Keratinocyte (primary cell): Measurements from ENCODE around the gene ZNF664. TPM values are rescaled to one million over a fixed set of nuclear protein-coding genes. Genes with fewer than 3 reads are reported as not detected.
A peak's percentile ranks its signal among the peaks of the same experiment; 100 is the strongest.

Source experiments
- DNase-seq: peaks from one replicate; pipeline ENCODE4 v3.0.0-alpha.2; 2011; ENCODE audit warnings: low read depth, missing footprints, low spot score
- FAIRE-seq: peaks from 2 replicates; lab custom pipeline; 2011; peaks lifted over from hg19 to GRCh38; lab: Jason Lieb, UNC
- H2AFZ ChIP-seq: 2 replicates; pipeline ENCODE4 v1.6.0; 2012; ENCODE audit warnings: low read length, control low read depth, inconsistent platforms; ENCODE audit not compliant: control insufficient read depth
- H3K27ac ChIP-seq: 2 replicates; pipeline ENCODE4 v1.5.1; 2011; ENCODE audit warnings: low read length; ENCODE audit not compliant: control insufficient read depth, insufficient read depth
- H3K27me3 ChIP-seq: 3 replicates; pipeline ENCODE4 v1.6.0; 2011; ENCODE audit warnings: low read length; ENCODE audit not compliant: control insufficient read depth, insufficient read depth; ENCODE audit errors: extremely low read depth
- H3K36me3 ChIP-seq, 2 experiments: 2 replicates in 1 of 2; 3 replicates in 1 of 2; pipeline ENCODE4 v1.5.1; 2011; ENCODE audit warnings: low read length in 2 of 2, mild to moderate bottlenecking in 1 of 2; ENCODE audit not compliant: control insufficient read depth in 2 of 2, insufficient read depth in 2 of 2; ENCODE audit errors: extremely low read depth in 1 of 2
- H3K4me1 ChIP-seq: 3 replicates; pipeline ENCODE4 v1.5.1; 2011; ENCODE audit warnings: low read length; ENCODE audit not compliant: control insufficient read depth, insufficient read depth; ENCODE audit errors: extremely low read depth
- H3K4me2 ChIP-seq: 3 replicates; pipeline ENCODE4 v1.6.0; 2011; ENCODE audit warnings: low read depth, low read length; ENCODE audit not compliant: control insufficient read depth, insufficient read depth; ENCODE audit errors: extremely low read depth
- H3K4me3 ChIP-seq, 3 experiments: fragments of 200-600 bp in 1 of 3; sonication (generic) in 1 of 3; 2 replicates in 2 of 3; 3 replicates in 1 of 3; pipeline ENCODE4 v1.5.1; 2011 to 2016; ENCODE audit warnings: low read length in 3 of 3, mild to moderate bottlenecking in 3 of 3, control low read depth in 2 of 3, inconsistent platforms in 1 of 3, low read depth in 1 of 3, mixed read lengths in 1 of 3, mixed run types in 1 of 3, moderate library complexity in 1 of 3; ENCODE audit not compliant: control insufficient read depth in 2 of 3, insufficient read depth in 2 of 3; ENCODE audit errors: extremely low read depth in 1 of 3
- H3K79me2 ChIP-seq: 2 replicates; pipeline ENCODE4 v1.6.0; 2012; ENCODE audit warnings: low read length; ENCODE audit not compliant: control insufficient read depth, insufficient read depth
- H3K9ac ChIP-seq: 3 replicates; pipeline ENCODE4 v1.6.0; 2011; ENCODE audit warnings: low read length; ENCODE audit not compliant: control insufficient read depth, insufficient read depth; ENCODE audit errors: extremely low read depth
- H3K9me1 ChIP-seq: 3 replicates; pipeline ENCODE4 v1.6.0; 2011; ENCODE audit warnings: low read length; ENCODE audit not compliant: control insufficient read depth, insufficient read depth; ENCODE audit errors: extremely low read depth
- H3K9me3 ChIP-seq: 2 replicates; pipeline ENCODE4 v1.5.1; 2012; ENCODE audit warnings: low read depth, low read length; ENCODE audit not compliant: control insufficient read depth
- H4K20me1 ChIP-seq: 3 replicates; pipeline ENCODE4 v1.6.0; 2011; ENCODE audit warnings: low read length; ENCODE audit not compliant: control insufficient read depth, insufficient read depth; ENCODE audit errors: extremely low read depth
- EZH2 ChIP-seq: IDR thresholded peaks from one replicate; pipeline ENCODE4 v1.6.1; 2012; ENCODE audit warnings: inconsistent platforms, mild to moderate bottlenecking, low read length, moderate library complexity
- dilution Hi-C: fragments of 300-500 bp; cut with MboI; formaldehyde crosslinking; loops from one replicate; pipeline ENCODE4 v1.7.0; 2020; ENCODE audit warnings: low sequenced_read_pairs; ENCODE audit not compliant: extremely low pct_ligation_motif_present
- polyA plus RNA-seq, 5 experiments: library from polyadenylated mRNA; depleted of rRNA in 3 of 5; stranded (reverse) in 3 of 5; stranded (forward) in 1 of 5; unstranded in 1 of 5; fragments of >200 nt; gene quantifications; 1 replicate in 1 of 5; 2 replicates in 3 of 5; 3 replicates in 1 of 5; pipeline versions ENCODE4 v1.2.1 to v1.2.3, GENCODE V29; 2011 to 2012; ENCODE audit warnings: missing spikeins in 2 of 5, low read depth in 1 of 5, low replicate concordance in 1 of 5
- TF ChIP-seq, protein P1 (sequence below), 3 experiments: IDR thresholded peaks in 1 of 3; conservative IDR thresholded peaks in 1 of 3; optimal IDR thresholded peaks in 1 of 3; 2 replicates in 2 of 3; 3 replicates in 1 of 3; pipeline versions ENCODE3 to v1.5.1; 2011; ENCODE audit warnings: low read length in 3 of 3, mild to moderate bottlenecking in 3 of 3, moderate library complexity in 2 of 3, control low read depth in 1 of 3, inconsistent platforms in 1 of 3; ENCODE audit not compliant: insufficient read depth in 2 of 3; ENCODE audit errors: extremely low read depth in 1 of 3

Gene ZNF664
- polyA plus RNA-seq, 1 donor (not counting 4 experiments of a cell fraction or from before 2014, with no cell fraction given): 48.7 TPM

DNA sequence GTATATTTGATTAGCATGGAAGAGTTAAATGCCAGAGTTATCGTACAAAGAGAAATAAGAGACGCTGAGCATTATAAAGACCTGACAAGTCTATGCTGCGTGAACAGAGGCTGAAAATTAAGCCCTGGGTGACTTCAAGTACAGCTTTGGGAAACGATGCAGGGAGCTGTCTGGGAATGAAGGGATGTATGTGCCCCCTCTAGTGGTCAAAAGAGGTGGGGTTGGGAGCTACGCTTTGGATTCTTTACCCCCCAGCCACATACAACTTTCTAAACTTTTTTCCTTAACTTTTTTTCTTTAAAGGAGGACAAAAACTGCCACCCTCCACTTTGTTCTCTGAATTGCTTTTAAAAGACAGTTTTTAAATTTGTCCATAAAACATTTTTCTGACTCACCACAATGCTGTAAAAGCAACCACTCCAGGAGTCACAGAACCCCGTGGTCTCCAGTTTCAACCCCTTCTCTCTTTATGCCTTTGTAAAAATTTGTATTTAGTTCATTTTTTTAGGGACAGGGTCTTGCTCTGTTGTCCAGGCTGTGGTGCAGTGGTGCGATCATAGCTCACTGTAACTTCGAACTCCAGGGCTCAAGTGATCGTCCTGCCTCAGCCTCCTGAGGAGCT, 59.4 kb downstream of the ZNF664 start:
- Histone ChIP-seq H3K9me1 (no peaks in the 10 kb centered on the region), H2AFZ (no peak overlapping the region), H3K27me3 (peaks cover 8% of the 10 kb centered on the region), H3K9ac (no peak overlapping the region), H3K79me2 (no peaks in the 10 kb centered on the region), H3K9me3 (no peaks in the 10 kb centered on the region), H3K27ac (no peak overlapping the region), H3K36me3 (no peaks in the 10 kb centered on the region), H3K4me1 (no peaks in the 10 kb centered on the region), H4K20me1 (no peaks in the 10 kb centered on the region), H3K4me3 (no peak overlapping the region), H3K4me2 (no peak overlapping the region)
- TF ChIP-seq EZH2: no peak
- TF ChIP-seq, protein P1, sequence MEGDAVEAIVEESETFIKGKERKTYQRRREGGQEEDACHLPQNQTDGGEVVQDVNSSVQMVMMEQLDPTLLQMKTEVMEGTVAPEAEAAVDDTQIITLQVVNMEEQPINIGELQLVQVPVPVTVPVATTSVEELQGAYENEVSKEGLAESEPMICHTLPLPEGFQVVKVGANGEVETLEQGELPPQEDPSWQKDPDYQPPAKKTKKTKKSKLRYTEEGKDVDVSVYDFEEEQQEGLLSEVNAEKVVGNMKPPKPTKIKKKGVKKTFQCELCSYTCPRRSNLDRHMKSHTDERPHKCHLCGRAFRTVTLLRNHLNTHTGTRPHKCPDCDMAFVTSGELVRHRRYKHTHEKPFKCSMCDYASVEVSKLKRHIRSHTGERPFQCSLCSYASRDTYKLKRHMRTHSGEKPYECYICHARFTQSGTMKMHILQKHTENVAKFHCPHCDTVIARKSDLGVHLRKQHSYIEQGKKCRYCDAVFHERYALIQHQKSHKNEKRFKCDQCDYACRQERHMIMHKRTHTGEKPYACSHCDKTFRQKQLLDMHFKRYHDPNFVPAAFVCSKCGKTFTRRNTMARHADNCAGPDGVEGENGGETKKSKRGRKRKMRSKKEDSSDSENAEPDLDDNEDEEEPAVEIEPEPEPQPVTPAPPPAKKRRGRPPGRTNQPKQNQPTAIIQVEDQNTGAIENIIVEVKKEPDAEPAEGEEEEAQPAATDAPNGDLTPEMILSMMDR (optimal IDR thresholded peaks at IDR 0.05 in 1 of 3, IDR thresholded peaks at IDR 0.05 in 1 of 3, conservative IDR thresholded peaks at IDR 0.05 in 1 of 3; ENCODE audit: extremely low read depth in 1 of 3, insufficient read depth in 2 of 3, low read length in 3 of 3): peak; percentile 82 to 89 (median 89)
- FAIRE-seq (peak; percentile 94), DNase-seq (no peak)
- dilution Hi-C loops: no loop called here

- Histone ChIP-seq H2AFZ (no peak overlapping the region), H3K9ac (no peak overlapping the region), H3K9me3 (no peaks in the 10 kb centered on the region), H3K79me2 (no peaks in the 10 kb centered on the region), H4K20me1 (no peaks in the 10 kb centered on the region), H3K27me3 (no peaks in the 10 kb centered on the region), H3K9me1 (no peaks in the 10 kb centered on the region), H3K4me3 (no peak overlapping the region), H3K27ac (no peak overlapping the region), H3K4me1 (no peaks in the 10 kb centered on the region), H3K4me2 (no peak overlapping the region), H3K36me3 (no peaks in the 10 kb centered on the region)
- dilution Hi-C loops: no loop called here
- TF ChIP-seq, protein P1 (optimal IDR thresholded peaks at IDR 0.05 in 1 of 3, IDR thresholded peaks at IDR 0.05 in 1 of 3, conservative IDR thresholded peaks at IDR 0.05 in 1 of 3; ENCODE audit: extremely low read depth in 1 of 3, insufficient read depth in 2 of 3, low read length in 3 of 3): no peak
- TF ChIP-seq EZH2: no peak
- no peak for FAIRE-seq
- no peak for DNase-seq
Observed at GRCh38 chr12:124033859-124034258, 60.8 kb downstream of the ZNF664 start.
